Measurements from ENCODE around the gene PGAM1.
"Not testable (repeated sequence)": the region's sequence is repeated elsewhere in the genome, so short reads cannot be mapped to it uniquely, and the experiment has no call there.

The PGAM1 gene

GRCh38 chr10:97459111-97459510 is 33.1 kb downstream of the PGAM1 start:
- no peak for DNase-seq (ENCODE audit: low read depth)

- DNase-seq (ENCODE audit: low read depth), result no peak
Measured at GRCh38 chr10:97459933-97460332, 33.9 kb downstream of the PGAM1 start.

DNA sequence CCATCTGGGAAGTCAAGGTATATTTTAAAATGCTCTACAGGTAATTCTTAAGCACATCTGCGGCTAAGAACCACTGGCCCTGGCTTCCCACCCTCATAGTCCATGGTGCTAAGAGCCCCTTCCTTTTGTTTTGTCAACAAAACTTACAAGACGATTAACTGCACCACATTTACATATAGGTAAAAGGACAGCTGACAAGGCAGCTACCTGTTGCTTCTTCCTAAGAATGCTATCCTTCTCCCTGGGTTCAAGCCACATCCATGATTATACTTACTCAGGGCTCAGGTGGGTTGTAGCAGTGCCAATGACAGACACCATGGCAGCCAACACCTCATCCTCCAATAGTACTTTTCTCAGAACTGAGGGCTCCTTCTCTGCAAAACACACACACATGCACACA is 36.3 kb downstream of the PGAM1 start:
- DNase-seq (ENCODE audit: low read depth), result no peak

DNA sequence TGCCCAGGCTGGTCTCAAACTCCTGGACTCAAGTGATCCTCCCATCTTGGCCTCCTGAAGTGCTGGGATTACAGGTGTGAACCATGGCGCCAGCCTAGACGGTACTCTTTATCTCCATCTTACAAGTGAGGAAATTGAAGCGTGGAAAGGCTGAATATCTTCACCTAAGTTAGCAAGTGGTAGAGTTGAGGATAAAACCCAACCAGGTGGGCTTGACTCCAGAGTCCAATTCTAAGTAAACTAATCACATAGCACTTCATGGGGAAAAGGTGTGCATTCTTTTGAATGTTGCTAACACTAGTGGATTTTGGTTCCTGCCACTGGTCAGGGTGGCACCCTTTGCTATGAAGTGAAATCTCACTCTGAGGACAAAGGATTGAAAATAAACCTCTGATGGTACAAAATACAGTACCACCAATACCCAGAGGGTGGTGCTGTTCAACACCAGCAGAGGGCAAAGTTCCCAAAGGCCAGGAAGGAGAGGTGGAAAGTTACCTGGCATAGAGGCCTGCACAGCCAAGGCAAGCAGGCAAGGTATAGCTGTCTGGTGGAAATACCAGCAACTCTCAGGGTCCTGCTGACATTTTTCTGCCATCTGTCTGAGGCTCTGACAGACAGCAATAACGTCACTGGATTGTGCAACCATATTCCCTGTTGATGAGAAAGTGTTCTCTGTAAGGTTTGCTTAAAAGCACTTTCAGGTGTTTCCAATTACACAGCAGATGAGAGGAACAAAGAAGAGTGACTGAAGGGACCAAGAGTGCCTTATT is 37.6 kb downstream of the PGAM1 start:
- no peak for DNase-seq (ENCODE audit: low read depth)

GRCh38 chr10:97464226-97464625 is 38.2 kb downstream of the PGAM1 start:
- no peak for DNase-seq (ENCODE audit: low read depth)

- DNase-seq (ENCODE audit: low read depth), result no peak
Measured at GRCh38 chr10:97465982-97466381, 40.0 kb downstream of the PGAM1 start.

DNA sequence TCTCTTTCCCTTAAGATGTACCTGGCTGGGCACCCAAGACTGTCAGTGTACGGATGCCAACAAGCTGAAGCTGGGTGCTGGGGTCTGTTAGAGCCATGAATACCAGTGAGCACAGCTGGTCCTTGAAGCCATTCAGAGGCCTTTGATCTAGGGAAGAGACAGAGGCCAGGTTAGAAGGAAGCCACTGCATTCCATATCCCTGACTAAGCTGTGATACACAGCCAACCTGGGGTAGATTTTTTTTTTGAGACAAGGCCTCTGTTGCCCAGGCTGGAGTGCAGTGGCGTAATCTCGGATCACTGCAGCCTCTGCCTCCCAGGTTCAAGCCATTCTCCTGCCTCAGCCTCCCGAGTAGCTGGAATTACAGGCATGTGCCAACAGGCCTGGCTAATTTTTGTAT is 40.8 kb downstream of the PGAM1 start:
- DNase-seq (ENCODE audit: low read depth), result no peak

DNA sequence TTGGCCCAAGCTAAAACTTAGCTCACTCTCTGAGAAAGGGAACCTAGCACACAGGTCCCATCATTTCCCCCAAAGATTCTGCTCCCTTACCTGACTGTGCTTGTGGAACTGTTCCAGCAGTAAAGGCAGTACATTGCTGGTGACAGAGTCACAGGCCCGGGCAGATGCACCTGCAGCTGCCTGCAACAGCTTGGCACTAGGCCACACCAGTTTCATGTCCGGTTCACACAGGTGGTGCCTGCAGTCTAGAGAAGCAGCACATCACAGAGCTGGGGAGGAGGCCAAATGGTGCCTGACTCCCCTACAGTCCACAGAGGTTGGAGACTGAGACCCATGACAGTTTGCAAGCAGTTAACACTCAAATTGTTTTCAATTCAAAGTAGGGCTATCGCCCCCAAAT is 42.2 kb downstream of the PGAM1 start:
- DNase-seq (ENCODE audit: low read depth), result no peak

GRCh38 chr10:97468781-97469180 is 42.8 kb downstream of the PGAM1 start:
- DNase-seq (ENCODE audit: low read depth), result not testable (repeated sequence)

- no peak for DNase-seq (ENCODE audit: low read depth)
Measured at GRCh38 chr10:97474918-97475317, 48.9 kb downstream of the PGAM1 start.

DNA sequence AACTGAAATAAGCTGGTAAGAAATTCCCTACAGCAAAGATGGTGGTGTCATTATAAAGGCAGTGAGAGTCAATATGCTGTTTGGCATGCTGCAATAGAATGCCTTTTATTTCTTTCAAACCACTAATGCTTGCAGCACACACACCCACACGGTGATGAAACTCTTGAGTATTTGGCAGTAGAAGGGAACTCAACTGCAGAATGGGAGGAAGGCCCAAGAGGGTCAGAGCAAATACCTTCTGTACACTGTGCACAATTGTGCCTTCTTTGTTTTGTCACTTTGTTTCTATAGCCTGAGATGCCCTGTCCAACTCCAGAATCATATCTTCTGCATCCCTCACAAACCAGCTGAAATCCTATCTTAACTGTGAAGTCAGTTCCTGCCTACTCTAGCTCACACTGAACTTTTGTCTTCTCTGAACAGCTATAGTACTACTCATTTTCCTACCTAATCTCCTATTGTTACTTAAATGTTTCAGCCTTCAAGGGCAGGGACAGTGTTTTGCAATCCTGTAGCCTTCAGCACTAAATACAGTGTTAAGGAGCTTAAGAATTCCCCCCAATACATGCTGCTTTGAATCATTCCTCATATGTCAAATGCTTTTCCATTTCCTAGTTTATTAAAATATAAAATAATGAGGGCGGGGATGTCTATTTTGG is 50.1 kb downstream of the PGAM1 start:
- DNase-seq (ENCODE audit: low read depth), result no peak

- DNase-seq (ENCODE audit: low read depth), result not testable (repeated sequence)
Measured at GRCh38 chr10:97479410-97479809, 53.4 kb downstream of the PGAM1 start.

GRCh38 chr10:97479939-97480338 is 53.9 kb downstream of the PGAM1 start:
- no peak for DNase-seq (ENCODE audit: low read depth)

- DNase-seq (ENCODE audit: low read depth), result no peak
Measured at GRCh38 chr10:97481071-97481470, 55.1 kb downstream of the PGAM1 start.

DNA sequence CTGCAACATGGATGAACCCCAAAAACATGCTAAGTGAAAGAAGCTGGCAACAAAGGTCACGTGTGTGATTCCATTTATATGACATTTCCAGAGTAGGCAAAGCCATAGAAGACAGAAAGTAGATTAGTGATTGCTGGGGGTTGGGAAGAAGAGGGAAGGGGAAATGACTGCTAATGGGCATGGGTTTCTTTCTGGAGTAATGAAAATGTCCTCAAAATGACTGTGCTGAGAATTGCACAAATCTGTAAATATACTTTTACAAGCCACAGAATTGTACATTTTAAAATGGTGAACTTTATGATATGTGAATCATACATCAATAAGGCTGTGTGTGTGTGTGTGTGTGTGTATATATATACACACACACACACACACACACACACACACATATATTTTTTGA is 56.4 kb downstream of the PGAM1 start:
- DNase-seq (ENCODE audit: low read depth), result no peak
